AG09309 (cell line): ENCODE measurements around the gene KRTAP4-16.
A peak's percentile ranks its signal among the peaks of the same experiment; 100 is the strongest.
"Not testable (repeated sequence)": the region's sequence is repeated elsewhere in the genome, so short reads cannot be mapped to it uniquely, and the experiment has no call there.

Experiments
- DNase-seq: peaks from one replicate; pipeline ENCODE4 v3.0.0-alpha.2; 2010; ENCODE audit warnings: low read depth
- H3K4me3 ChIP-seq: 2 replicates; pipeline ENCODE4 v1.5.1; 2011; ENCODE audit warnings: mild to moderate bottlenecking, low read depth, low read length, moderate library complexity; ENCODE audit not compliant: control insufficient read depth
- TF ChIP-seq, protein P1 (sequence below): IDR thresholded peaks from 2 replicates; pipeline ENCODE4 v1.5.1; 2011; ENCODE audit warnings: mild to moderate bottlenecking, low read depth, low read length, inconsistent platforms; ENCODE audit not compliant: insufficient read depth, control insufficient read depth; ENCODE audit errors: missing control alignments

KRTAP4-16 gene

DNA sequence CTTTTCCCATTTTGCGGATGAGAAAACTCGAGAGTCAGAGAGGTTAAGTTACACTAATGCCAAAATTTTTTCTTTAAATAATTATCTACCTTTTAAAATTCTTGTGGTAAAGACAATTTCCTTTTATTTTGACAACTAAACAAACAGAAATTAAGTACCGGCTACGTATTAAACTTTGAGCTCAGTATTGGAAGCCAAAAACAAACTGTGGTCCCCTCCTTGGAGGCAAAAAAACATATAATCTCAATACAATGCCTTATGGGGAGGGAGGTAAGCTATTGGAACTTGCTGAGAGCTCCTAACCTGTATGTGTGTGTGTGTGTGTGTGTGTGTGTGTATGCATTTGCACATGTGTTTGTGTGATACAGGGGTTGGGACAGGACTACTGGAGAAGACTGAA is 38.6 kb downstream of the KRTAP4-16 start:
- TF ChIP-seq, protein P1, sequence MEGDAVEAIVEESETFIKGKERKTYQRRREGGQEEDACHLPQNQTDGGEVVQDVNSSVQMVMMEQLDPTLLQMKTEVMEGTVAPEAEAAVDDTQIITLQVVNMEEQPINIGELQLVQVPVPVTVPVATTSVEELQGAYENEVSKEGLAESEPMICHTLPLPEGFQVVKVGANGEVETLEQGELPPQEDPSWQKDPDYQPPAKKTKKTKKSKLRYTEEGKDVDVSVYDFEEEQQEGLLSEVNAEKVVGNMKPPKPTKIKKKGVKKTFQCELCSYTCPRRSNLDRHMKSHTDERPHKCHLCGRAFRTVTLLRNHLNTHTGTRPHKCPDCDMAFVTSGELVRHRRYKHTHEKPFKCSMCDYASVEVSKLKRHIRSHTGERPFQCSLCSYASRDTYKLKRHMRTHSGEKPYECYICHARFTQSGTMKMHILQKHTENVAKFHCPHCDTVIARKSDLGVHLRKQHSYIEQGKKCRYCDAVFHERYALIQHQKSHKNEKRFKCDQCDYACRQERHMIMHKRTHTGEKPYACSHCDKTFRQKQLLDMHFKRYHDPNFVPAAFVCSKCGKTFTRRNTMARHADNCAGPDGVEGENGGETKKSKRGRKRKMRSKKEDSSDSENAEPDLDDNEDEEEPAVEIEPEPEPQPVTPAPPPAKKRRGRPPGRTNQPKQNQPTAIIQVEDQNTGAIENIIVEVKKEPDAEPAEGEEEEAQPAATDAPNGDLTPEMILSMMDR = no peak
- DNase-seq = no peak
- H3K4me3 ChIP-seq = no peak overlapping the region

DNA sequence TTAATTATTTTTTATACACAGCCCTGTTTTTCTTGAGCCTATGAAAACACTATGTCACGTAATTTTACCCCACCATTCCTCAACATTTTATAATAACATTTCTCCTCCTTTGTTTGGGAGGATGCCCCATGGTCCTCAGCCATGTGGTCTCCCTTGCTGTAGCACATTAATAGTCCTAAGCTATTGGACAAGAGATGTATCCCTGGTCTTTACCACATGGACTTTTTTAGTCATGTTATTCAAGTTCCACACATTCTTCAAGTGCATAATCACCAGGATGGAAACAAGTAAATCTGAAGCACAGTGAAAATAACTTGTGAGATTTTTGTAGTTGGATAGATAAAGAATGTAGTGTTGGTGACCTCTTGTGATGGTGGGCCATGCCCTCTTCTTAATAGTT is 40.0 kb downstream of the KRTAP4-16 start:
- peak; percentile 99 for DNase-seq
- TF ChIP-seq, protein P1 = no peak
- no peak overlapping the region for H3K4me3 ChIP-seq

DNA sequence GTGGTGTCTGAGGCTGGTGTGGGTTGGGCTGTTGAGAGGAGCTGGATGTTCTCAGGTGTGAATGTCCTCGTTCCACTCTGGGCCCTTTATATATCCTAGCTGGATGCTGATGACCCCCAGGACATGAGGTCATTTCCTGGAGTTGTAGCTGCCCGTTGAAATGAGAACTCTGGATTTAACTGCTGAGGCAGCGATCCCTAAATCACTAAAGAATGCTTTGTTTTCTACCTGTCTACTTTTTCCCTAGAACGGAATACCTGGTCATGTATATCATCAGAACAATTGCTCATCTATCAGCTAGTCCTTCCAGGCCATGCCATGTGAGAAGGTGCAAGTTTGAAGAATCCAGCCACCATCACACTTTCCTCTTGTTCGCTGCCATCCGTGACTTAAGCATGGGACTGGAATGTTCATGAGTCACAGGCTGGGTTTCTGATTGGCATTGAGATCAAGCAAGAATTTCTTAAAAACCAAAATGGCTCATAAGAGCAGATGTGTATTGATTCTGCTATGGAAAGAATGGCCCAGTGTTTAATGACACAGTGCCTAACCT is 41.9 kb downstream of the KRTAP4-16 start, which contains the start of gene KRTAP2-3:
Gene KRTAP2-3, minus strand, starts transcription at position 63 of the 553 bp plus-strand sequence. CDS start 64 bp downstream, outside the sequence.
- TF ChIP-seq, protein P1 = no peak
- no peak within 1 kb of the TSS for H3K4me3 ChIP-seq
- DNase-seq = peak; percentile 97

- peak; percentile 90 for DNase-seq
- H3K4me3 ChIP-seq = not testable (repeated sequence)
Measured at GRCh38 chr17:41059276-41060051, 42.5 kb downstream of the KRTAP4-16 start.

GRCh38 chr17:41058741-41059140 is 43.3 kb downstream of the KRTAP4-16 start:
- no peak overlapping the region for H3K4me3 ChIP-seq
- TF ChIP-seq, protein P1 = no peak
- DNase-seq = no peak

- TF ChIP-seq, protein P1 = no peak
- DNase-seq = no peak
- H3K4me3 ChIP-seq = no peak overlapping the region
Measured at GRCh38 chr17:41057547-41057946, 44.5 kb downstream of the KRTAP4-16 start.

- H3K4me3 ChIP-seq, DNase-seq: not testable (repeated sequence)
Measured at GRCh38 chr17:41055130-41055529, 46.9 kb downstream of the KRTAP4-16 start, which contains the start of gene KRTAP2-2. Gene KRTAP2-2 (minus strand): TSS chr17:41055230. CDS start chr17:41055211, 19 bp downstream.

DNA sequence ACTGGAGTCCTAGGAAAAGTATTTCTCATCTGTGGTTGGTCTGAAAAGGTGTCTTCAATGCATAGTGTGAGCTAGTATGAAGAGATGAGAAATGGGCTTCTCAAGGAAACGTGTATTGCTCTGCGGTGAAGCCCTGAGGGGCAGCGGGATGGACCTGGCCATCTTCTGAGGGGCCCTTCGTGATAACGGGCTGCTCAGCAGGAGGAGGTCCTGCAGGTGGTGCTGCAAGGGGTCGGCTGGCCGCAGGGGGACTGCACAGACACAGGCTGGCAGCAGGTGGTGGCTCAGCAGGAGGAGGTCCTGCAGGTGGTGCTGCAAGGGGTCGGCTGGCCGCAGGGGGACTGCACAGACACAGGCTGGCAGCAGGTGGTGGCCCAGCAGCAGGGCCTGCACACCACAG is 47.5 kb downstream of the KRTAP4-16 start:
- H3K4me3 ChIP-seq, DNase-seq: not testable (repeated sequence)
